KMS-11 (cell line): ENCODE results near the gene IFT25.
"Not testable (repeated sequence)": the region's sequence is repeated elsewhere in the genome, so short reads cannot be mapped to it uniquely, and the experiment has no call there.

Experiments used
- H2AFZ ChIP-seq: fragments of 200-600 bp; sonication (generic); 2 replicates; pipeline ENCODE4 v1.6.1; 2016; ENCODE audit warnings: antibody characterized with exemption, mixed run types, low read depth
- H3K27ac ChIP-seq: fragments of 200-600 bp; sonication (generic); 2 replicates; pipeline ENCODE4 v1.6.1; 2016; ENCODE audit warnings: mild to moderate bottlenecking, mixed run types
- H3K27me3 ChIP-seq: fragments of 200-600 bp; sonication (generic); 2 replicates; pipeline ENCODE4 v1.6.1; 2017; ENCODE audit warnings: mild to moderate bottlenecking, low read depth, mixed run types, moderate library complexity; ENCODE audit not compliant: insufficient read depth
- H3K36me3 ChIP-seq: fragments of 200-600 bp; sonication (generic); 2 replicates; pipeline ENCODE4 v1.6.1; 2017; ENCODE audit warnings: mild to moderate bottlenecking, mixed run types; ENCODE audit not compliant: insufficient read depth
- H3K4me1 ChIP-seq: fragments of 200-600 bp; sonication (generic); 2 replicates; pipeline ENCODE4 v1.6.1; 2016; ENCODE audit warnings: mild to moderate bottlenecking, low read depth, mixed run types; ENCODE audit not compliant: poor library complexity, severe bottlenecking
- H3K4me2 ChIP-seq: fragments of 200-600 bp; sonication (generic); 2 replicates; pipeline ENCODE4 v1.7.0; 2016; ENCODE audit warnings: mild to moderate bottlenecking, mixed run types
- H3K4me3 ChIP-seq: fragments of 200-600 bp; sonication (generic); IDR thresholded peaks from 2 replicates; pipeline ENCODE4 v1.6.1; 2017; ENCODE audit warnings: low read depth, low read length, mixed read lengths; ENCODE audit not compliant: insufficient read depth
- H3K79me2 ChIP-seq: fragments of 200-600 bp; sonication (generic); 2 replicates; pipeline ENCODE4 v1.6.1; 2016; ENCODE audit warnings: low read depth, mixed run types; ENCODE audit not compliant: insufficient read depth
- H3K9ac ChIP-seq: fragments of 200-600 bp; sonication (generic); 2 replicates; pipeline ENCODE4 v1.6.1; 2016; ENCODE audit warnings: mild to moderate bottlenecking, mixed run types
- H4K20me1 ChIP-seq: fragments of 200-600 bp; sonication (generic); 2 replicates; pipeline ENCODE4 v1.6.1; 2016; ENCODE audit warnings: mild to moderate bottlenecking, mixed run types; ENCODE audit not compliant: insufficient read depth
- TF ChIP-seq, protein P1 (sequence below): fragments of 200-600 bp; sonication (generic); conservative IDR thresholded peaks from 2 replicates; pipeline ENCODE4 v1.6.1; 2017; ENCODE audit warnings: low read depth, mild to moderate bottlenecking, antibody characterized with exemption, low read length, moderate library complexity, mixed read lengths

Gene IFT25

DNA sequence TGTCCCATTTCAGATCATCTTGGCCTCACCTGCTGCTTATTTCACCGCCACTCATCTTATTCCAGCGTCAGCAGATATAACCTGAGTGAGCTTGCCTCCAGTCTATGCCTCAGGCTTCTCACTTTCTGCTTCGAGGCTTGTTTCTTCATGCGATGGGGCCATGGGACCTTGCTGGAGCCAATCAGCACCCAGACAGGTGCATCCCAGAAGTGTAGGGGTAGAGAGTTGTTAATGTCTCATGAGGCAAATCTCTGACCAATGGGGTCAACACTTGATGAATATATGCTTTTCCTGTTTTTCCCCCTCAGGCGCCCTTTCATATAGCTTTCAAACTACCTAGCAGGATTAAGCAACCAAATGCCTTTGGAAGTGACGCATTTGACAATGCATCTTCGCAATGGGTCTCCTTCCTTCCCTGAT is 55.0 kb downstream of the IFT25 start:
- Histone ChIP-seq H3K36me3 (no peaks in the 10 kb centered on the region), H3K79me2 (no peaks in the 10 kb centered on the region), H3K27me3 (no peaks in the 10 kb centered on the region), H3K4me2 (peak overlapping the region; percentile 89), H3K4me1 (peaks cover 18% of the 10 kb centered on the region), H3K27ac (no peak overlapping the region; the same call in 1 of the 2 replicates), H3K9ac (peak overlapping the region; percentile 53; the same call in 1 of the 2 replicates), H4K20me1 (no peaks in the 10 kb centered on the region), H2AFZ (peak overlapping the region; percentile 71), H3K4me3 (peak overlapping the region; percentile 78)
- TF ChIP-seq, protein P1, sequence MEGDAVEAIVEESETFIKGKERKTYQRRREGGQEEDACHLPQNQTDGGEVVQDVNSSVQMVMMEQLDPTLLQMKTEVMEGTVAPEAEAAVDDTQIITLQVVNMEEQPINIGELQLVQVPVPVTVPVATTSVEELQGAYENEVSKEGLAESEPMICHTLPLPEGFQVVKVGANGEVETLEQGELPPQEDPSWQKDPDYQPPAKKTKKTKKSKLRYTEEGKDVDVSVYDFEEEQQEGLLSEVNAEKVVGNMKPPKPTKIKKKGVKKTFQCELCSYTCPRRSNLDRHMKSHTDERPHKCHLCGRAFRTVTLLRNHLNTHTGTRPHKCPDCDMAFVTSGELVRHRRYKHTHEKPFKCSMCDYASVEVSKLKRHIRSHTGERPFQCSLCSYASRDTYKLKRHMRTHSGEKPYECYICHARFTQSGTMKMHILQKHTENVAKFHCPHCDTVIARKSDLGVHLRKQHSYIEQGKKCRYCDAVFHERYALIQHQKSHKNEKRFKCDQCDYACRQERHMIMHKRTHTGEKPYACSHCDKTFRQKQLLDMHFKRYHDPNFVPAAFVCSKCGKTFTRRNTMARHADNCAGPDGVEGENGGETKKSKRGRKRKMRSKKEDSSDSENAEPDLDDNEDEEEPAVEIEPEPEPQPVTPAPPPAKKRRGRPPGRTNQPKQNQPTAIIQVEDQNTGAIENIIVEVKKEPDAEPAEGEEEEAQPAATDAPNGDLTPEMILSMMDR = no peak

- Histone ChIP-seq H3K27ac (peak within 1 kb of the TSS; percentile 0; the same call in 1 of the 2 replicates), H3K27me3 (no peaks in the 10 kb centered on the region), H4K20me1 (no peaks in the 10 kb centered on the region), H3K79me2 (no peaks in the 10 kb centered on the region), H3K4me1 (peaks cover 18% of the 10 kb centered on the region), H3K4me3 (peak within 1 kb of the TSS; percentile 86), H3K36me3 (no peaks in the 10 kb centered on the region), H3K9ac (peak within 1 kb of the TSS; percentile 53; the same call in 1 of the 2 replicates), H2AFZ (peak within 1 kb of the TSS; percentile 71), H3K4me2 (peak within 1 kb of the TSS; percentile 89)
- TF ChIP-seq, protein P1 = no peak
Observed at GRCh38 chr1:53889304-53890298, 55.9 kb downstream of the IFT25 start, which contains the start of gene YIPF1. Gene YIPF1, minus strand, starts transcription at chr1:53889797. Its CDS starts 860 bp downstream, at chr1:53888937.

GRCh38 chr1:53888681-53889080 is 56.8 kb downstream of the IFT25 start:
- Histone ChIP-seq H3K27me3 (no peaks in the 10 kb centered on the region), H3K36me3 (no peaks in the 10 kb centered on the region), H3K4me1 (peaks cover 18% of the 10 kb centered on the region), H3K4me2 (peak overlapping the region; percentile 89), H3K4me3 (peak overlapping the region; percentile 86), H3K79me2 (no peaks in the 10 kb centered on the region), H3K27ac (no peak overlapping the region), H2AFZ (peak overlapping the region; percentile 71), H4K20me1 (no peaks in the 10 kb centered on the region), H3K9ac (no peak overlapping the region; the same call in 1 of the 2 replicates)
- TF ChIP-seq, protein P1 = no peak

GRCh38 chr1:53883600-53883999 is 61.9 kb downstream of the IFT25 start:
- H3K4me3 ChIP-seq, H3K36me3 ChIP-seq, H3K27ac ChIP-seq, H3K27me3 ChIP-seq, H3K9ac ChIP-seq, H2AFZ ChIP-seq, H3K79me2 ChIP-seq, H4K20me1 ChIP-seq, H3K4me2 ChIP-seq, H3K4me1 ChIP-seq: not testable (repeated sequence)

DNA sequence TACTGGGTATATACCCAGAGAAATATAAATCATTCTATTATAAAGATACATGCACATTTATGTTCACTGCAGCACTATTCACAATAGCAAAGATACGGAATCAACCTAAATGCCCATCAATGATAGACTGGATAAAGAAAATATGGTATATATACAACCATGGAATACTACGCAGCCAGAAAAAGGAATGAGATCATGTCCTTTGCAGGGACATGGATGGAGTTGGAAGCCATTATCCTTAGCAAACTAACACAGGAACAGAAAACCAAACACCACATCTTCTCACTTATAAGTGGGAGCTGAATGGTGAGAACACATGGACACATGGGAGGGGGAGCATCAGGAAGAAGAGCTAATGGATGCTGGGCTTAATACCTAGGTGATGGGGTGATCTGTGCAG is 63.6 kb downstream of the IFT25 start:
- not testable (repeated sequence) for H3K4me3 ChIP-seq, H3K27ac ChIP-seq, H3K4me2 ChIP-seq, H2AFZ ChIP-seq, H4K20me1 ChIP-seq, H3K36me3 ChIP-seq, H3K4me1 ChIP-seq, H3K9ac ChIP-seq, H3K79me2 ChIP-seq, H3K27me3 ChIP-seq
